Measurements from ENCODE around the gene CHD5.

GRCh38 chr1:6141592-6141991 is 38.5 kb downstream of the CHD5 start:
- TF ChIP-seq CTCF (CRISPR knock-in tag; IDR thresholded peaks at IDR 0.05) (peak; percentile 41), ZNF282 (IDR thresholded peaks at IDR 0.05; ENCODE audit: partially characterized antibody) (no peak), ZNF792 (CRISPR knock-in tag; IDR thresholded peaks at IDR 0.05) (no peak), BRCA1 (CRISPR knock-in tag; IDR thresholded peaks at IDR 0.05) (no peak), ZNF205 (CRISPR knock-in tag; IDR thresholded peaks at IDR 0.05) (no peak), GATAD2A (CRISPR knock-in tag; IDR thresholded peaks at IDR 0.05) (no peak), FOXK1 (CRISPR knock-in tag; IDR thresholded peaks at IDR 0.05; ENCODE audit: borderline replicate concordance, low read depth) (no peak), ZNF263 (CRISPR knock-in tag; IDR thresholded peaks at IDR 0.05) (no peak), ZFP41 (CRISPR knock-in tag; IDR thresholded peaks at IDR 0.05; ENCODE audit: borderline replicate concordance) (no peak), POLR2A (IDR thresholded peaks at IDR 0.05; ENCODE audit: insufficient read depth in 1 of 2, low read depth in 2 of 2, low read length in 2 of 2) (no peak), NONO (IDR thresholded peaks at IDR 0.05) (no peak), NONO (CRISPR knock-in tag; conservative IDR thresholded peaks at IDR 0.05) (no peak), MXI1 (IDR thresholded peaks at IDR 0.05; ENCODE audit: borderline replicate concordance, low read depth, low read length) (no peak)

Measured in HepG2 (cell line).